Fibroblast of lung (primary cell): ENCODE data around the gene ZNF609. TPM values are rescaled to one million over a fixed set of nuclear protein-coding genes. Genes with fewer than 3 reads are reported as not detected.

Experiments
- DNase-seq, 2 donors: peaks; one replicate each; pipeline versions ENCODE4 v3.0.0 to v3.0.0-alpha.2; 2010; ENCODE audit warnings: low read depth in 2 of 2
- H2AFZ ChIP-seq: 2 replicates; pipeline ENCODE4 v1.5.1; 2012; ENCODE audit warnings: low read length, control low read depth, inconsistent platforms
- H3K27ac ChIP-seq: 2 replicates; pipeline ENCODE4 v1.5.1; 2011; ENCODE audit warnings: low read length, control low read depth; ENCODE audit not compliant: insufficient read depth
- H3K27me3 ChIP-seq: 2 replicates; pipeline ENCODE4 v1.5.1; 2011; ENCODE audit warnings: mild to moderate bottlenecking, low read length; ENCODE audit not compliant: control insufficient read depth, insufficient read depth
- H3K36me3 ChIP-seq: 2 replicates; pipeline ENCODE4 v1.5.1; 2011; ENCODE audit warnings: low read length; ENCODE audit not compliant: control insufficient read depth, insufficient read depth
- H3K4me1 ChIP-seq: 2 replicates; pipeline ENCODE4 v1.5.1; 2011; ENCODE audit warnings: low read length; ENCODE audit not compliant: control insufficient read depth, insufficient read depth; ENCODE audit errors: extremely low read depth
- H3K4me2 ChIP-seq: 2 replicates; pipeline ENCODE4 v1.5.1; 2011; ENCODE audit warnings: low read length, control low read depth; ENCODE audit not compliant: insufficient read depth; ENCODE audit errors: extremely low read depth
- H3K4me3 ChIP-seq, 4 experiments: fragments of 200-600 bp in 1 of 4; sonication (generic) in 1 of 4; replicated peaks in 1 of 4; 2 replicates each; pipeline ENCODE4 v1.5.1; 2011 to 2016; ENCODE audit warnings: low read length in 4 of 4, low read depth in 3 of 4, mild to moderate bottlenecking in 3 of 4, control low read depth in 2 of 4, inconsistent platforms in 1 of 4, mixed read lengths in 1 of 4; ENCODE audit not compliant: insufficient read depth in 1 of 4; ENCODE audit errors: control extremely low read depth in 1 of 4
- H3K79me2 ChIP-seq: 2 replicates; pipeline ENCODE4 v1.5.1; 2012; ENCODE audit warnings: mild to moderate bottlenecking, low read length, inconsistent platforms; ENCODE audit not compliant: control insufficient read depth, insufficient read depth
- H3K9ac ChIP-seq: 2 replicates; pipeline ENCODE4 v1.5.1; 2011; ENCODE audit warnings: mild to moderate bottlenecking, low read length, control low read depth; ENCODE audit not compliant: insufficient read depth
- H3K9me3 ChIP-seq: 2 replicates; pipeline ENCODE4 v1.5.1; 2012; ENCODE audit warnings: low read depth, low read length; ENCODE audit not compliant: control insufficient read depth, insufficient read depth
- H4K20me1 ChIP-seq: 2 replicates; pipeline ENCODE4 v1.5.1; 2011; ENCODE audit warnings: low read length; ENCODE audit not compliant: control insufficient read depth, insufficient read depth; ENCODE audit errors: extremely low read depth
- EZH2 ChIP-seq: IDR thresholded peaks from 2 replicates; pipeline ENCODE4 v1.5.1; 2012; ENCODE audit warnings: low read length, control low read depth, mild to moderate bottlenecking; ENCODE audit errors: missing control alignments
- polyA plus RNA-seq, 2 donors: library from polyadenylated mRNA; depleted of rRNA in 1 of 2; stranded (reverse) in 1 of 2; unstranded in 1 of 2; fragments of >200 nt; gene quantifications; 2 replicates each; pipeline ENCODE4 v1.2.1, GENCODE V29; 2011 to 2012; ENCODE audit warnings: missing spikeins in 1 of 2
- total RNA-seq: library from RNA; depleted of rRNA; stranded (reverse); fragments of >200 nt; gene quantifications from 2 replicates; pipeline ENCODE4 v1.2.1, GENCODE V29; 2014
- TF ChIP-seq, protein P1 (sequence below), 2 donors: IDR thresholded peaks in 1 of 2; conservative IDR thresholded peaks in 1 of 2; 1 replicate in 1 of 2; 2 replicates in 1 of 2; pipeline ENCODE4 v1.5.1; 2011 to 2012; ENCODE audit warnings: low read length in 2 of 2, control low read depth in 1 of 2, inconsistent platforms in 1 of 2, low read depth in 1 of 2, mild to moderate bottlenecking in 1 of 2

Gene ZNF609
- total and polyA plus RNA-seq, 2 donors (not counting 1 experiment from before 2014, with no cell fraction given): 10.8 to 14.7 TPM

DNA sequence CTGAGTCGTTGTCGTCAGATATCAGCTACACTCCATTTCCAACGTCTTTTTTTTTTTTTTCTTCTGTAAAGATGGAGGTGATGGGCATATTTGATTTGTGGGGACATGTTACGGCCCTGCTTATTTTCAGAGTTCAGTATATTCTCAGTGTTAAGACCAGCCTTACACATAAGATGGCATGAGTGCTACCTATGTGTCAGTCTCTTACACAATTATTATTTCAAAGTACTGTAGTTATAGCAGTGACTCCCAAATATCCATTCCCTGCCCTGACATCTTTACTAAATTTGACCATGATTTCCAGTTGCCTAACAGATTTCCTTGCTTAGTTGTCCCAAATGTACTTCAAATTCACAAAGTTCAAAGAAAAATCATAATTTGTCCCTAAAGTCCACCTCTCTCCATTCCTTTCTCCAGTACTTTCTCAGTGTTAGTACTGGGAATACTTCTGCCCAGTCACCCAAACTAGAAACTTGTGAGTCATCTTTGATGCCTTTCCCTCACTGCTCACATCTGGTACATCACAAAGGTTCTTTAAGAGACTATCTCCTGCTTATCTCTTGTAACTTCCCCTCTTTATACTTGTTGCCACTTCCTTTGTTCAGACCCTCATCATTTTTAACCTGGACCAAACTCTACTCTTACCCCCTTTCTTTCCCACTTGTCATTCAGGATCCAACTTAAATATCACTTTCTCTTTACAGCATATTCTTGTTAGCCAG, 67.0 kb downstream of the ZNF609 start:
- Histone ChIP-seq H3K4me3 (no peak overlapping the region), H4K20me1 (no peaks in the 10 kb centered on the region), H3K9ac (no peak overlapping the region), H3K79me2 (peaks cover 37% of the 10 kb centered on the region), H2AFZ (no peak overlapping the region), H3K27me3 (no peaks in the 10 kb centered on the region), H3K36me3 (no peaks in the 10 kb centered on the region), H3K4me2 (no peak overlapping the region), H3K4me1 (peaks cover 2% of the 10 kb centered on the region), H3K27ac (no peak overlapping the region), H3K9me3 (no peaks in the 10 kb centered on the region)
- TF ChIP-seq EZH2: no peak
- TF ChIP-seq, protein P1, sequence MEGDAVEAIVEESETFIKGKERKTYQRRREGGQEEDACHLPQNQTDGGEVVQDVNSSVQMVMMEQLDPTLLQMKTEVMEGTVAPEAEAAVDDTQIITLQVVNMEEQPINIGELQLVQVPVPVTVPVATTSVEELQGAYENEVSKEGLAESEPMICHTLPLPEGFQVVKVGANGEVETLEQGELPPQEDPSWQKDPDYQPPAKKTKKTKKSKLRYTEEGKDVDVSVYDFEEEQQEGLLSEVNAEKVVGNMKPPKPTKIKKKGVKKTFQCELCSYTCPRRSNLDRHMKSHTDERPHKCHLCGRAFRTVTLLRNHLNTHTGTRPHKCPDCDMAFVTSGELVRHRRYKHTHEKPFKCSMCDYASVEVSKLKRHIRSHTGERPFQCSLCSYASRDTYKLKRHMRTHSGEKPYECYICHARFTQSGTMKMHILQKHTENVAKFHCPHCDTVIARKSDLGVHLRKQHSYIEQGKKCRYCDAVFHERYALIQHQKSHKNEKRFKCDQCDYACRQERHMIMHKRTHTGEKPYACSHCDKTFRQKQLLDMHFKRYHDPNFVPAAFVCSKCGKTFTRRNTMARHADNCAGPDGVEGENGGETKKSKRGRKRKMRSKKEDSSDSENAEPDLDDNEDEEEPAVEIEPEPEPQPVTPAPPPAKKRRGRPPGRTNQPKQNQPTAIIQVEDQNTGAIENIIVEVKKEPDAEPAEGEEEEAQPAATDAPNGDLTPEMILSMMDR (conservative IDR thresholded peaks at IDR 0.05 in 1 of 2, IDR thresholded peaks at IDR 0.05 in 1 of 2; ENCODE audit: low read depth in 1 of 2, low read length in 2 of 2): no peak
- peak; percentile 66 to 82 for DNase-seq

DNA sequence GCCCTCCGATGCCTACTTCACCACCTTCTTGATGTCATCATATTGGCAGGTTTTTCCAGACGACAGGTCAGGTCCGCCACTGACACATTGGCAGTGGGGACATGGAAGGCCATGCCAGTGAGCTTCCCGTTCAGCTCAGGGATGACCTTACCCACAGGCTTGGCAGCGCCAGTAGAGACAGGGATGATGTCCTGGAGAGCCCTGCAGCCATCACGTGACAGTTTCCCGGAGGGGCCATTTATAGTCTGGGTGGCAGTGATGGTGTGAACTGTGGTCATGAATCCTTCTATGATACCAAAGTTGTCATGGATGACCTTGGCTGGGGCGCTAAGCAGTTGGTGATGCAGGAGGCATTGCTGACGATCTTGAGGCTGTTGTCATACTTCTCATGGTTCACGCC, 68.5 kb downstream of the ZNF609 start:
- Histone ChIP-seq H3K27ac (no peak overlapping the region), H3K36me3 (no peaks in the 10 kb centered on the region), H3K79me2 (peaks cover 46% of the 10 kb centered on the region), H3K4me1 (peaks cover 2% of the 10 kb centered on the region), H4K20me1 (no peaks in the 10 kb centered on the region), H3K9ac (no peak overlapping the region), H3K4me2 (no peak overlapping the region), H3K4me3 (no peak overlapping the region), H3K9me3 (no peaks in the 10 kb centered on the region), H3K27me3 (no peaks in the 10 kb centered on the region), H2AFZ (no peak overlapping the region)
- no peak for DNase-seq
- TF ChIP-seq EZH2: no peak

DNA sequence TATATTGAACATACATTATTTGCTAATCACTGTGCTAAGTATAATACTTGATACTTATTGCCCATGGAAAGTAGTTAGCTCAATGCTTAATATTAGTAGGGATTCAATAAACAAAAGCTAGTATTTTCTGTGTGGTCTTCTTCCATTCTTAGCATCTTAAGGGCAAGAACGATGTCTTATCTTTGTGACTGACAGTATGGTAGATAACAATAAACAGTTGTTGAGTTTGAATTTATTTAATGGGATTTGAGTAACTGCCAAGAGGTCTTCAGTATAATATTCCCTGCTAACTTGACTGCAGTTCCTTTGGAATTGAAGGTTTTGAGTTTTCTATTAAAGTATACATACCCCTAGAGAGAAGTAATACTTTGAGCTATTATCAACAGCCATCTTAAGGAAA, 70.1 kb downstream of the ZNF609 start:
- no peak overlapping the region for H3K9ac ChIP-seq
- no peaks in the 10 kb centered on the region for H4K20me1 ChIP-seq
- no peaks in the 10 kb centered on the region for H3K27me3 ChIP-seq
- H3K4me2 ChIP-seq: no peak overlapping the region
- H3K36me3 ChIP-seq: no peaks in the 10 kb centered on the region
- no peak overlapping the region for H3K27ac ChIP-seq
- H3K4me3 ChIP-seq: no peak overlapping the region
- no peak overlapping the region for H2AFZ ChIP-seq
- no peak for DNase-seq
- H3K79me2 ChIP-seq: peaks cover 47% of the 10 kb centered on the region
- no peaks in the 10 kb centered on the region for H3K9me3 ChIP-seq
- H3K4me1 ChIP-seq: peaks cover 4% of the 10 kb centered on the region
- no peak for TF ChIP-seq EZH2
- TF ChIP-seq, protein P1 (conservative IDR thresholded peaks at IDR 0.05 in 1 of 2, IDR thresholded peaks at IDR 0.05 in 1 of 2; ENCODE audit: low read depth in 1 of 2, low read length in 2 of 2): no peak
